Measurements from ENCODE around the gene SPATA17.

SPATA17 gene

DNA sequence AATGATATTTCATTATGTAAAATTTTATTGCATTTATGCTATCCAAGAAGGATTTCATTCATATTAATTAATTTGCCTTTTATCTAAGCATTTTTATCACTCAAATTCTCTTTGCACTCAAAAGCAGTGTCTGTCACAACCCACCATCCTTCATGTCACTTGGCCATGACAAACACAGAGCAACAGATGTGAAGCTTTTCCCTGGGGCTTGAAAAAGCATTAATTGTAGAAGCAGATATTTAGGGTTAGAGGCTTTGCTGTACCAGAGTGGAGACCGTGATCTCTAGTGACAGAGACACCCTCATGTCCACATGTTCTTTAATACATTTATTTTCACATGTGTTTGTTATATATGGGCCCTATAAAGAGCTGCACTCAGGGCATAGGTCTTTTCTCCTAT lies 230.5 kb downstream of the SPATA17 start (continued):
- TF ChIP-seq, protein P1, sequence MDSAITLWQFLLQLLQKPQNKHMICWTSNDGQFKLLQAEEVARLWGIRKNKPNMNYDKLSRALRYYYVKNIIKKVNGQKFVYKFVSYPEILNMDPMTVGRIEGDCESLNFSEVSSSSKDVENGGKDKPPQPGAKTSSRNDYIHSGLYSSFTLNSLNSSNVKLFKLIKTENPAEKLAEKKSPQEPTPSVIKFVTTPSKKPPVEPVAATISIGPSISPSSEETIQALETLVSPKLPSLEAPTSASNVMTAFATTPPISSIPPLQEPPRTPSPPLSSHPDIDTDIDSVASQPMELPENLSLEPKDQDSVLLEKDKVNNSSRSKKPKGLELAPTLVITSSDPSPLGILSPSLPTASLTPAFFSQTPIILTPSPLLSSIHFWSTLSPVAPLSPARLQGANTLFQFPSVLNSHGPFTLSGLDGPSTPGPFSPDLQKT (IDR thresholded peaks at IDR 0.05; ENCODE audit: borderline replicate concordance, low read depth, low read length), result no peak
- TF ChIP-seq ZNF548 (tag by site-specific recombination; IDR thresholded peaks at IDR 0.05) (no peak), ZBTB1 (tag by site-specific recombination; IDR thresholded peaks at IDR 0.05) (no peak), ZNF280C (tag by site-specific recombination; IDR thresholded peaks at IDR 0.05) (no peak)
- TF ChIP-seq, protein P2, sequence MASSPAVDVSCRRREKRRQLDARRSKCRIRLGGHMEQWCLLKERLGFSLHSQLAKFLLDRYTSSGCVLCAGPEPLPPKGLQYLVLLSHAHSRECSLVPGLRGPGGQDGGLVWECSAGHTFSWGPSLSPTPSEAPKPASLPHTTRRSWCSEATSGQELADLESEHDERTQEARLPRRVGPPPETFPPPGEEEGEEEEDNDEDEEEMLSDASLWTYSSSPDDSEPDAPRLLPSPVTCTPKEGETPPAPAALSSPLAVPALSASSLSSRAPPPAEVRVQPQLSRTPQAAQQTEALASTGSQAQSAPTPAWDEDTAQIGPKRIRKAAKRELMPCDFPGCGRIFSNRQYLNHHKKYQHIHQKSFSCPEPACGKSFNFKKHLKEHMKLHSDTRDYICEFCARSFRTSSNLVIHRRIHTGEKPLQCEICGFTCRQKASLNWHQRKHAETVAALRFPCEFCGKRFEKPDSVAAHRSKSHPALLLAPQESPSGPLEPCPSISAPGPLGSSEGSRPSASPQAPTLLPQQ (tag by site-specific recombination; IDR thresholded peaks at IDR 0.05), result no peak

DNA sequence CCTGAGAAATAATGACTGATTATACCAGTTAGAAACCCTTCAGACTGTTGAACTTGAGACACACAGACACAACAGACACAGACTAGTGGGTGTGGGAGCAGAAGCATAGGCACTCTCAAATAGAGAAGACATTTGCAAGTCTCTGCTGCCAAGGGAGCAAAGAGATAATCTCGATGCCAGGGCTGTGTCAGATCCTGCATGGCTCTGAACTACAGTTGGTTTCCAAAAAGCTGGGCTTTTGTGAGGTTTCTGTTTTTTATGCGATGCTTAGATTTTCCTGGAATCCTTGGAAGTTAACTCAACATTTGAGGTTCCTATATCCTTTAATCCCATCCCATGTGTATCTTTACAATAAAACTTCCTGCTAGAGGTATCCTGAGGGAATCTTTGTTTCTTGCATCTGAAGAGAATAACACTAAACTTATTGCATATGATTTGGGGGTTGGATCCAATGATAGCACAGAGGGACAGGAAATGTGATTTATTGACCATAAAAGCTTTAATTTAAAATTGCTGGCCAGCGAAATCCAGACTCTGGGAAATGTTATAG lies 236.4 kb downstream of the SPATA17 start:
- no peak overlapping the region for H3K4me3 ChIP-seq (ENCODE audit: low read depth, low read length)
- CTCF ChIA-PET, result interaction anchor here (0.7 kb wide), 1 partner anchor 1200 kb away, joined by 3 read pairs; no protein-coding TSS in a partner anchor
- H3K9me3 ChIP-seq (ENCODE audit: control insufficient read depth, insufficient read depth, low read depth, low read length), result no peaks in the 10 kb centered on the region
- no peaks in the 10 kb centered on the region for H3K36me3 ChIP-seq (ENCODE audit: control insufficient read depth in 2 of 2, insufficient read depth in 1 of 2, low read length in 2 of 2)
- POLR2A ChIA-PET, result no interaction called here
- no peaks in the 10 kb centered on the region for H3K4me1 ChIP-seq (ENCODE audit: control insufficient read depth, insufficient read depth, low read length)
- TF ChIP-seq ZNF701 (tag by site-specific recombination; IDR thresholded peaks at IDR 0.05), result no peak
- TF ChIP-seq ZIC2 (tag by site-specific recombination; IDR thresholded peaks at IDR 0.05), result no peak
- TF ChIP-seq ZNF473 (tag by site-specific recombination; IDR thresholded peaks at IDR 0.05), result no peak
- no peak for TF ChIP-seq ATF2 (tag by site-specific recombination; IDR thresholded peaks at IDR 0.05; ENCODE audit: low read depth)
- TF ChIP-seq, protein P3, sequence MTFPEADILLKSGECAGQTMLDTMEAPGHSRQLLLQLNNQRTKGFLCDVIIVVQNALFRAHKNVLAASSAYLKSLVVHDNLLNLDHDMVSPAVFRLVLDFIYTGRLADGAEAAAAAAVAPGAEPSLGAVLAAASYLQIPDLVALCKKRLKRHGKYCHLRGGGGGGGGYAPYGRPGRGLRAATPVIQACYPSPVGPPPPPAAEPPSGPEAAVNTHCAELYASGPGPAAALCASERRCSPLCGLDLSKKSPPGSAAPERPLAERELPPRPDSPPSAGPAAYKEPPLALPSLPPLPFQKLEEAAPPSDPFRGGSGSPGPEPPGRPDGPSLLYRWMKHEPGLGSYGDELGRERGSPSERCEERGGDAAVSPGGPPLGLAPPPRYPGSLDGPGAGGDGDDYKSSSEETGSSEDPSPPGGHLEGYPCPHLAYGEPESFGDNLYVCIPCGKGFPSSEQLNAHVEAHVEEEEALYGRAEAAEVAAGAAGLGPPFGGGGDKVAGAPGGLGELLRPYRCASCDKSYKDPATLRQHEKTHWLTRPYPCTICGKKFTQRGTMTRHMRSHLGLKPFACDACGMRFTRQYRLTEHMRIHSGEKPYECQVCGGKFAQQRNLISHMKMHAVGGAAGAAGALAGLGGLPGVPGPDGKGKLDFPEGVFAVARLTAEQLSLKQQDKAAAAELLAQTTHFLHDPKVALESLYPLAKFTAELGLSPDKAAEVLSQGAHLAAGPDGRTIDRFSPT (tag by site-specific recombination; IDR thresholded peaks at IDR 0.05), result no peak
- TF ChIP-seq MZF1 (tag by site-specific recombination; IDR thresholded peaks at IDR 0.05; ENCODE audit: borderline replicate concordance), result no peak
- TF ChIP-seq GLI4 (tag by site-specific recombination; IDR thresholded peaks at IDR 0.05), result no peak
- TF ChIP-seq KLF16 (tag by site-specific recombination; IDR thresholded peaks at IDR 0.05), result no peak
- TF ChIP-seq ZNF274 (IDR thresholded peaks at IDR 0.05; ENCODE audit: low read length), result no peak
- TF ChIP-seq ZNF274 (tag by site-specific recombination; IDR thresholded peaks at IDR 0.05; ENCODE audit: borderline replicate concordance), result no peak
- no peak for TF ChIP-seq ZNF239 (tag by site-specific recombination; IDR thresholded peaks at IDR 0.05)
- no peak for TF ChIP-seq ZNF366 (tag by site-specific recombination; conservative IDR thresholded peaks at IDR 0.05)
- no peak for TF ChIP-seq ZNF747 (tag by site-specific recombination; IDR thresholded peaks at IDR 0.05)
- H3K27ac ChIP-seq (ENCODE audit: extremely low read depth, low read depth, low read length), result no peak overlapping the region

All from HEK293 (cell line).